ENCODE data around the gene TREX2. TPM values are rescaled to one million over a fixed set of nuclear protein-coding genes. Genes with fewer than 3 reads are reported as not detected.
A peak's percentile ranks its signal among the peaks of the same experiment; 100 is the strongest.

TREX2 gene, protein sequence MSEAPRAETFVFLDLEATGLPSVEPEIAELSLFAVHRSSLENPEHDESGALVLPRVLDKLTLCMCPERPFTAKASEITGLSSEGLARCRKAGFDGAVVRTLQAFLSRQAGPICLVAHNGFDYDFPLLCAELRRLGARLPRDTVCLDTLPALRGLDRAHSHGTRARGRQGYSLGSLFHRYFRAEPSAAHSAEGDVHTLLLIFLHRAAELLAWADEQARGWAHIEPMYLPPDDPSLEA
- 1 to 10 TPM; 2.7 to 5.5 (median 3.5) TPM for total RNA-seq
- polyA plus RNA-seq = 1 to 10 TPM in 1 of 2 donors, under 1 TPM in 1; 0.25 to 1.6 TPM
- 1.2 reads per million for total RNA-seq

GRCh38 chrX:153445856-153446635 lies at the start of gene TREX2:
Gene TREX2 (minus strand): TSS chrX:153446056. CDS start chrX:153445430, 626 bp downstream.
- H3K4me1 Mint-ChIP-seq = no peaks in the 10 kb centered on the region
- ATAC-seq = no peak

GRCh38 chrX:153495362-153495751 lies 49.5 kb upstream of the TREX2 start:
- H3K4me3 ChIP-seq (ENCODE audit: low read length) = no peak overlapping the region
- H3K9me3 Mint-ChIP-seq = no peaks in the 10 kb centered on the region
- H3K27ac ChIP-seq (ENCODE audit: low read depth, low read length) = no peak overlapping the region
- H3K9me3 ChIP-seq (ENCODE audit: control insufficient read depth in 2 of 3, low read length in 3 of 3) = no peaks in the 10 kb centered on the region
- no peaks in the 10 kb centered on the region for H3K4me1 ChIP-seq (ENCODE audit: control insufficient read depth in 2 of 2, insufficient read depth in 2 of 2, low read length in 2 of 2)
- H3K27ac Mint-ChIP-seq = no peak overlapping the region
- H3K4me1 Mint-ChIP-seq = peaks cover 0 to 3% (median 0%) of the 10 kb centered on the region in 7 donors
- no peaks in the 10 kb centered on the region for H3K36me3 ChIP-seq (ENCODE audit: control insufficient read depth in 2 of 3, insufficient read depth in 3 of 3, low read length in 3 of 3)
- H3K27me3 Mint-ChIP-seq = peaks cover 0 to 5% (median 0%) of the 10 kb centered on the region in 5 donors
- CTCF ChIA-PET = no interaction called here
- POLR2A ChIA-PET = no interaction called here
- ATAC-seq = no peak
- no peaks in the 10 kb centered on the region for H3K27me3 ChIP-seq (ENCODE audit: control insufficient read depth in 2 of 2, insufficient read depth in 2 of 2, low read length in 2 of 2)
- H3K36me3 Mint-ChIP-seq = no peaks in the 10 kb centered on the region
- intact Hi-C loops (cut with micrococcal nuclease) = loop anchor here in 1 of 2 donors (1.0 kb wide), 1 partner anchor 25 kb away; the partner anchor contains the start of gene HAUS7
- no peak for DNase-seq
- H3K4me3 Mint-ChIP-seq = peak overlapping the region in 3 of 10 donors; percentile 35 to 68 (median 61)

More at GRCh38 chrX:153445856-153446635, at the start of gene TREX2:
- Mint-ChIP-seq H3K36me3 (peaks cover 0 to 3% (median 0%) of the 10 kb centered on the region in 5 donors), H3K27ac (peak within 1 kb of the TSS in 1 of 9 donors; percentile 18), H3K4me3 (no peak within 1 kb of the TSS), H3K27me3 (no peaks in the 10 kb centered on the region), H3K9me3 (no peaks in the 10 kb centered on the region)
- H3K9me3 ChIP-seq (ENCODE audit: control insufficient read depth in 2 of 3, low read length in 3 of 3) = no peaks in the 10 kb centered on the region
- CTCF ChIA-PET = no interaction called here
- H3K27ac ChIP-seq (ENCODE audit: low read depth, low read length) = no peak within 1 kb of the TSS
- no peaks in the 10 kb centered on the region for H3K27me3 ChIP-seq (ENCODE audit: control insufficient read depth in 2 of 2, insufficient read depth in 2 of 2, low read length in 2 of 2)
- H3K36me3 ChIP-seq (ENCODE audit: control insufficient read depth in 2 of 3, insufficient read depth in 3 of 3, low read length in 3 of 3) = peaks cover 0 to 10% (median 0%) of the 10 kb centered on the region in 3 experiments
- intact Hi-C loops (cut with micrococcal nuclease) = no loop called here
- no peak within 1 kb of the TSS for H3K4me3 ChIP-seq (ENCODE audit: low read length)
- POLR2A ChIA-PET = no interaction called here
- no peak for DNase-seq
- H3K4me1 ChIP-seq (ENCODE audit: control insufficient read depth in 2 of 2, insufficient read depth in 2 of 2, low read length in 2 of 2) = no peaks in the 10 kb centered on the region

GRCh38 chrX:153494541-153495361 lies 48.9 kb upstream of the TREX2 start, which contains the start of gene BGN:
Gene BGN (plus strand): TSS chrX:153494980. CDS start chrX:153504632, 9,652 bp downstream.
- H3K9me3 Mint-ChIP-seq = no peaks in the 10 kb centered on the region
- H3K27me3 Mint-ChIP-seq = peaks cover 0 to 5% (median 0%) of the 10 kb centered on the region in 5 donors
- H3K4me3 ChIP-seq (ENCODE audit: low read length) = no peak within 1 kb of the TSS
- POLR2A ChIA-PET = no interaction called here
- no peak within 1 kb of the TSS for H3K27ac Mint-ChIP-seq
- intact Hi-C loops (cut with micrococcal nuclease) = loop anchor here in 1 of 2 donors (1.0 kb wide), 1 partner anchor 24 kb away; the partner anchor contains the start of gene HAUS7
- peak in 4 of 9 donors; percentile 4 to 18 (median 12) for DNase-seq
- H3K27ac ChIP-seq (ENCODE audit: low read depth, low read length) = no peak within 1 kb of the TSS
- H3K4me1 Mint-ChIP-seq = peaks cover 0 to 3% (median 0%) of the 10 kb centered on the region in 7 donors
- no peak for ATAC-seq
- no peaks in the 10 kb centered on the region for H3K4me1 ChIP-seq (ENCODE audit: control insufficient read depth in 2 of 2, insufficient read depth in 2 of 2, low read length in 2 of 2)
- H3K36me3 ChIP-seq (ENCODE audit: control insufficient read depth in 2 of 3, insufficient read depth in 3 of 3, low read length in 3 of 3) = no peaks in the 10 kb centered on the region
- H3K27me3 ChIP-seq (ENCODE audit: control insufficient read depth in 2 of 2, insufficient read depth in 2 of 2, low read length in 2 of 2) = no peaks in the 10 kb centered on the region
- H3K36me3 Mint-ChIP-seq = no peaks in the 10 kb centered on the region
- no peaks in the 10 kb centered on the region for H3K9me3 ChIP-seq (ENCODE audit: control insufficient read depth in 2 of 3, low read length in 3 of 3)
- CTCF ChIA-PET = interaction anchor here (1.5 kb wide), 1 partner anchor 12 kb away, joined by 3 read pairs; no protein-coding TSS in a partner anchor
- H3K4me3 Mint-ChIP-seq = peak within 1 kb of the TSS in 3 of 10 donors; percentile 35 to 68 (median 61)

- Mint-ChIP-seq H3K4me3 (no peak overlapping the region), H3K4me1 (peaks cover 0 to 3% (median 0%) of the 10 kb centered on the region in 7 donors), H3K36me3 (no peaks in the 10 kb centered on the region), H3K27me3 (peaks cover 0 to 5% (median 0%) of the 10 kb centered on the region in 5 donors), H3K9me3 (no peaks in the 10 kb centered on the region), H3K27ac (no peak overlapping the region)
- no peak overlapping the region for H3K27ac ChIP-seq (ENCODE audit: low read depth, low read length)
- no peaks in the 10 kb centered on the region for H3K9me3 ChIP-seq (ENCODE audit: control insufficient read depth in 2 of 3, low read length in 3 of 3)
- no peaks in the 10 kb centered on the region for H3K36me3 ChIP-seq (ENCODE audit: control insufficient read depth in 2 of 3, insufficient read depth in 3 of 3, low read length in 3 of 3)
- ChIA-PET POLR2A (no interaction called here), CTCF (interaction anchor here (1.5 kb wide), 1 partner anchor 13 kb away, joined by 3 read pairs; no protein-coding TSS in a partner anchor)
- no peaks in the 10 kb centered on the region for H3K4me1 ChIP-seq (ENCODE audit: control insufficient read depth in 2 of 2, insufficient read depth in 2 of 2, low read length in 2 of 2)
- no peak for ATAC-seq
- H3K27me3 ChIP-seq (ENCODE audit: control insufficient read depth in 2 of 2, insufficient read depth in 2 of 2, low read length in 2 of 2) = no peaks in the 10 kb centered on the region
- intact Hi-C loops (cut with micrococcal nuclease) = no loop called here
- DNase-seq = no peak
- H3K4me3 ChIP-seq (ENCODE audit: low read length) = no peak overlapping the region
Measured at GRCh38 chrX:153494061-153494460, 48.2 kb upstream of the TREX2 start.

DNA sequence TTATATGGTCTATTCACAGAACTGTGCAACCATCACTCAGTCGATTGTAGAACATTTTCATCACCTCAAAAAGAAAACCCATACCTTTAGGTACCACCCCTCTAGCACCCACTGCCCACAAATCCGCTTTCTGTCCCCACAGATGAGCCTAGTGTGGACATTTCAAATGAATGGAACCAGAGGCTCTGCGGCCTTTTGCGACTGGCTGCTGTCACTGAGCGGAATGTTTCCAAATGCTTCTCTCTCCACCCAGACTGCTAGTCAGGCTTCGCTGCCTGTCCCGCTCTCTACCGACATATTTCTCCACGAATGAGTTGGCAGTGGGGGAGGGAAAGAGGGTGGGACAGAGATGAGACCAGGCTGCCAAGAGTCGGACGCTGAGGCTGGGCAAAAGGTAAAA lies 47.2 kb upstream of the TREX2 start:
- intact Hi-C loops (cut with micrococcal nuclease) = no loop called here
- H3K4me1 ChIP-seq (ENCODE audit: control insufficient read depth in 2 of 2, insufficient read depth in 2 of 2, low read length in 2 of 2) = no peaks in the 10 kb centered on the region
- Mint-ChIP-seq H3K27ac (no peak overlapping the region), H3K4me1 (peaks cover 0 to 3% (median 0%) of the 10 kb centered on the region in 7 donors), H3K9me3 (no peaks in the 10 kb centered on the region), H3K4me3 (no peak overlapping the region), H3K27me3 (peaks cover 0 to 5% (median 0%) of the 10 kb centered on the region in 5 donors), H3K36me3 (no peaks in the 10 kb centered on the region)
- H3K27ac ChIP-seq (ENCODE audit: low read depth, low read length) = no peak overlapping the region
- no peak for ATAC-seq
- no peaks in the 10 kb centered on the region for H3K9me3 ChIP-seq (ENCODE audit: control insufficient read depth in 2 of 3, low read length in 3 of 3)
- no peak overlapping the region for H3K4me3 ChIP-seq (ENCODE audit: low read length)
- no peaks in the 10 kb centered on the region for H3K27me3 ChIP-seq (ENCODE audit: control insufficient read depth in 2 of 2, insufficient read depth in 2 of 2, low read length in 2 of 2)
- H3K36me3 ChIP-seq (ENCODE audit: control insufficient read depth in 2 of 3, insufficient read depth in 3 of 3, low read length in 3 of 3) = no peaks in the 10 kb centered on the region
- DNase-seq = no peak
- POLR2A ChIA-PET = no interaction called here
- CTCF ChIA-PET = interaction anchor here (1.5 kb wide), 1 partner anchor 14 kb away, joined by 3 read pairs; no protein-coding TSS in a partner anchor

DNA sequence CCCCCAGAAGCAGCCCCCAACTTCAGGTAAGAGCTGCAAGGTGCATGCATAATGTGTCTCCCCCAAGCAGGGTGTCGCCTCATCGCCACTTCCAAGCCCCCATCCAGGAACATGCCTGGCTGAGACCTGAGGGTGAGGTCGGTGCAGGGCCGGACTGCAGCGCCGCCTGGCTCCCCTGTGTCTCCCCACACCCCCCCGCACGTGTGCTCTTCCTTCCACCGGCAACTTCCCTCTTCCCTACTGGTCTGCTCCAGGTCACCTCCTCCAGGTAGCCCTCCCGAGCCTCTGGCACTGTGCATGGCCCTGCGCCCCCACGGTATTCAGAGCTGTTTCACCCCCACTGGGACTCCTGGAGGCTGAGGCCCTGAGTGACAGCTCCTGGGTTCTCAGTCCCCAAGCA lies 46.7 kb upstream of the TREX2 start:
- Mint-ChIP-seq H3K4me3 (no peak overlapping the region), H3K27me3 (peaks cover 0 to 5% (median 0%) of the 10 kb centered on the region in 5 donors), H3K4me1 (peaks cover 0 to 3% (median 0%) of the 10 kb centered on the region in 7 donors), H3K9me3 (no peaks in the 10 kb centered on the region), H3K36me3 (no peaks in the 10 kb centered on the region), H3K27ac (no peak overlapping the region)
- DNase-seq = no peak
- no peak for ATAC-seq
- intact Hi-C loops (cut with micrococcal nuclease) = no loop called here
- Histone ChIP-seq H3K9me3 (ENCODE audit: control insufficient read depth in 2 of 3, low read length in 3 of 3) (no peaks in the 10 kb centered on the region), H3K27me3 (ENCODE audit: control insufficient read depth in 2 of 2, insufficient read depth in 2 of 2, low read length in 2 of 2) (no peaks in the 10 kb centered on the region), H3K4me1 (ENCODE audit: control insufficient read depth in 2 of 2, insufficient read depth in 2 of 2, low read length in 2 of 2) (no peaks in the 10 kb centered on the region), H3K27ac (ENCODE audit: low read depth, low read length) (no peak overlapping the region), H3K36me3 (ENCODE audit: control insufficient read depth in 2 of 3, insufficient read depth in 3 of 3, low read length in 3 of 3) (no peaks in the 10 kb centered on the region), H3K4me3 (ENCODE audit: low read length) (no peak overlapping the region)
- CTCF ChIA-PET = no interaction called here
- POLR2A ChIA-PET = no interaction called here

Data from naive thymus-derived CD4-positive, alpha-beta T cell (primary cell).